MM.1S (cell line): Measurements from ENCODE around the gene SERAC1.

Experiments used
- DNase-seq: peaks from one replicate; pipeline ENCODE4 v3.0.0-alpha.2; 2015
- H2AFZ ChIP-seq: fragments of 300-600 bp; sonication (generic); 2 replicates; pipeline ENCODE4 v1.6.0; 2016; ENCODE audit warnings: antibody characterized with exemption, low read length
- H3F3A ChIP-seq: fragments of 300-600 bp; sonication (generic); 2 replicates; pipeline ENCODE4 v1.6.1; 2016; ENCODE audit warnings: mild to moderate bottlenecking, antibody characterized with exemption, low read length, moderate library complexity, mixed read lengths; ENCODE audit not compliant: insufficient read depth
- H3K27ac ChIP-seq: fragments of 300-600 bp; sonication (generic); 2 replicates; pipeline ENCODE4 v1.5.1; 2016; ENCODE audit warnings: mild to moderate bottlenecking, low read length
- H3K27me3 ChIP-seq: fragments of 300-600 bp; sonication (generic); replicated peaks from 2 replicates; pipeline ENCODE4 v1.6.0; 2016; ENCODE audit warnings: low read length; ENCODE audit not compliant: insufficient read depth
- H3K36me3 ChIP-seq: fragments of 300-600 bp; sonication (generic); replicated peaks from 2 replicates; pipeline ENCODE4 v1.6.1; 2016; ENCODE audit warnings: mild to moderate bottlenecking, low read length, mixed read lengths; ENCODE audit not compliant: insufficient read depth
- H3K4me1 ChIP-seq: fragments of 300-600 bp; sonication (generic); 2 replicates; pipeline ENCODE4 v1.6.1; 2016; ENCODE audit warnings: low read length, mixed read lengths
- H3K4me2 ChIP-seq: fragments of 300-600 bp; sonication (generic); 2 replicates; pipeline ENCODE4 v1.6.0; 2016; ENCODE audit warnings: low read depth, low read length
- H3K4me3 ChIP-seq: fragments of 300-600 bp; sonication (generic); 2 replicates; pipeline ENCODE4 v1.5.1; 2016; ENCODE audit warnings: low read length, mixed read lengths
- H3K79me2 ChIP-seq: fragments of 300-600 bp; sonication (generic); 2 replicates; pipeline ENCODE4 v1.6.1; 2016; ENCODE audit warnings: mixed run types, low read length, mixed read lengths
- H3K9ac ChIP-seq: fragments of 300-600 bp; sonication (generic); 2 replicates; pipeline ENCODE4 v1.6.1; 2016; ENCODE audit warnings: low read length, mixed read lengths
- H3K9me2 ChIP-seq: fragments of 300-600 bp; sonication (generic); replicated peaks from 2 replicates; pipeline ENCODE4 v1.6.1; 2016; ENCODE audit warnings: mild to moderate bottlenecking, low read length, mixed read lengths; ENCODE audit not compliant: insufficient read depth
- H3K9me3 ChIP-seq: fragments of 300-600 bp; sonication (generic); replicated peaks from 2 replicates; pipeline ENCODE4 v1.6.1; 2016; ENCODE audit warnings: mild to moderate bottlenecking, low read length, mixed read lengths; ENCODE audit not compliant: insufficient read depth
- H4K20me1 ChIP-seq: fragments of 300-600 bp; sonication (generic); 2 replicates; pipeline ENCODE4 v1.6.1; 2016; ENCODE audit warnings: mild to moderate bottlenecking, low read length, moderate library complexity, mixed read lengths; ENCODE audit not compliant: insufficient read depth
- EZH2 ChIP-seq: fragments of 300-600 bp; sonication (generic); optimal IDR thresholded peaks from 2 replicates; pipeline ENCODE3; 2017; ENCODE audit warnings: low read depth, mild to moderate bottlenecking, antibody characterized with exemption, low read length, mixed read lengths
- EZH2phosphoT487 ChIP-seq: fragments of 300-600 bp; sonication (generic); IDR thresholded peaks from 2 replicates; pipeline ENCODE4 v1.6.1; 2018; ENCODE audit warnings: antibody characterized with exemption, low read length
- TF ChIP-seq, protein P1 (sequence below): fragments of 300-600 bp; sonication (generic); IDR thresholded peaks from 2 replicates; pipeline ENCODE4 v1.5.1; 2016; ENCODE audit warnings: antibody characterized with exemption, low read length, mixed read lengths

SERAC1 gene

DNA sequence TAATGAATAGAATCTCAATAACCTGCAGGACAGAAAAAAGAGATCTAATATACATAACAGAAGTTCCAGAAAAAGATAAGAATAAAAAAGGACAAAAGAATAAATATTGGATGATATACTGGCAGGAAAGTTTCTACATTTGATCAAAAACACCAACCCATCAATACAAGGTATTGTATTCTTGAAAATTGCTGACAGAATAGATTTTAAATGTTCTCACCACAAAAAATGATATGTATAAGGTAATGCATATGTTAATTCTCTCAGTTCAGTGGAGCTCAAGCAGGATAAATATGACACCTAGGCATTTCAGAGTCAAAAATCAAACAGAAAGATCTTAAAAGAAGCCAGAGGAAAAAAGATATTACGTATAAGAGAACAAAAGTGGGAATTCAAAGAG is 43.8 kb downstream of the SERAC1 start:
- no peak overlapping the region for H3K4me3 ChIP-seq
- no peak for DNase-seq
- no peaks in the 10 kb centered on the region for H3K9me3 ChIP-seq
- no peaks in the 10 kb centered on the region for H3K79me2 ChIP-seq
- no peaks in the 10 kb centered on the region for H3K27me3 ChIP-seq
- H3K4me1 ChIP-seq = no peaks in the 10 kb centered on the region
- H3K4me2 ChIP-seq = no peak overlapping the region
- no peak overlapping the region for H3K27ac ChIP-seq
- H3K9ac ChIP-seq = no peak overlapping the region
- no peak for TF ChIP-seq EZH2phosphoT487
- H4K20me1 ChIP-seq = no peaks in the 10 kb centered on the region
- H3F3A ChIP-seq = no peaks in the 10 kb centered on the region
- no peaks in the 10 kb centered on the region for H3K36me3 ChIP-seq
- no peak overlapping the region for H2AFZ ChIP-seq
- H3K9me2 ChIP-seq = no peaks in the 10 kb centered on the region

DNA sequence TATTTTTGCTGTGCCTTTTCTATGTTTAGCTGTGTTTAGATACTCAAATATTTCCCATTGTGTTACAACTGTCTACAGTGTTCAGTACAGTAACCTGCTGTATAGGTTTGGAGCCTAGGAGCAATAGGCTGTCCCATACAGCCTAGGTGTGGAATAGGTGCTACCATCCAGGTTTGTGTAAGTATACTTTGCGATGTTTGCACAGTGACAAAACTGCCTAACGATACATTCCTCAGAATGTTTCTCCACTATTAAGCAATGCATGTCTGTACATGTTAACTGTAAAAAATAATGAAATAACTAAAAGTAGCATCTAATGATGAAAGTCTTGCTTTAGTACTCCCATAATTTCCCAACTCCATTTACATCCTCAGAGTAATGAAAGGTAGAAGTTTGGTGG is 46.0 kb downstream of the SERAC1 start:
- no peak for TF ChIP-seq EZH2phosphoT487
- no peak for DNase-seq

DNA sequence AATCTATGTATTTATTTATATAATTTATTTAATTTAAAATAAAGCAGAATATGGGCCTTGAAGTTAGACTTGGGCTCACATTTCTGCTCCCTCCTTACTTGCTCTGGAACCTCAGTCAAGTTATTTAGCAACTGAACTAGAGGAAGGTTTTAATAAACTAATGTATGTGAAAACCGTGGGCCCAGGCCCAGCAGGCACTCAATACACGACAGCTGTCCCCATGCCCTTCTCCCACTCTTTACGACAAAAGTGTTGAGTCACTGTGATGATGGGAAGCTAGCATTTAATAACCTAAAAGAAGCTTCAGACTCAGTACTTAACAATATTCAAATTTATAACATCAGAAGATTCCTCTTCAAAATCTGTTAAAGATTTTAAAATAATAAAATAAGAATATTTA is 46.7 kb downstream of the SERAC1 start:
- DNase-seq = no peak
- H3K79me2 ChIP-seq = no peaks in the 10 kb centered on the region
- no peaks in the 10 kb centered on the region for H4K20me1 ChIP-seq
- no peaks in the 10 kb centered on the region for H3K9me2 ChIP-seq
- no peak for TF ChIP-seq EZH2phosphoT487
- no peak for TF ChIP-seq EZH2
- TF ChIP-seq, protein P1, sequence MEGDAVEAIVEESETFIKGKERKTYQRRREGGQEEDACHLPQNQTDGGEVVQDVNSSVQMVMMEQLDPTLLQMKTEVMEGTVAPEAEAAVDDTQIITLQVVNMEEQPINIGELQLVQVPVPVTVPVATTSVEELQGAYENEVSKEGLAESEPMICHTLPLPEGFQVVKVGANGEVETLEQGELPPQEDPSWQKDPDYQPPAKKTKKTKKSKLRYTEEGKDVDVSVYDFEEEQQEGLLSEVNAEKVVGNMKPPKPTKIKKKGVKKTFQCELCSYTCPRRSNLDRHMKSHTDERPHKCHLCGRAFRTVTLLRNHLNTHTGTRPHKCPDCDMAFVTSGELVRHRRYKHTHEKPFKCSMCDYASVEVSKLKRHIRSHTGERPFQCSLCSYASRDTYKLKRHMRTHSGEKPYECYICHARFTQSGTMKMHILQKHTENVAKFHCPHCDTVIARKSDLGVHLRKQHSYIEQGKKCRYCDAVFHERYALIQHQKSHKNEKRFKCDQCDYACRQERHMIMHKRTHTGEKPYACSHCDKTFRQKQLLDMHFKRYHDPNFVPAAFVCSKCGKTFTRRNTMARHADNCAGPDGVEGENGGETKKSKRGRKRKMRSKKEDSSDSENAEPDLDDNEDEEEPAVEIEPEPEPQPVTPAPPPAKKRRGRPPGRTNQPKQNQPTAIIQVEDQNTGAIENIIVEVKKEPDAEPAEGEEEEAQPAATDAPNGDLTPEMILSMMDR = no peak
- H3K9ac ChIP-seq = no peak overlapping the region
- H3K27ac ChIP-seq = no peak overlapping the region
- H3K9me3 ChIP-seq = no peaks in the 10 kb centered on the region
- H3K27me3 ChIP-seq = no peaks in the 10 kb centered on the region
- H3K36me3 ChIP-seq = no peaks in the 10 kb centered on the region
- no peak overlapping the region for H3K4me3 ChIP-seq
- no peaks in the 10 kb centered on the region for H3F3A ChIP-seq
- no peak overlapping the region for H2AFZ ChIP-seq
- H3K4me2 ChIP-seq = no peak overlapping the region
- no peaks in the 10 kb centered on the region for H3K4me1 ChIP-seq

More for the DNA sequence above, 46.0 kb downstream of the SERAC1 start:
- Histone ChIP-seq H2AFZ (no peak overlapping the region), H3K9me2 (no peaks in the 10 kb centered on the region), H4K20me1 (no peaks in the 10 kb centered on the region), H3K27ac (no peak overlapping the region), H3K27me3 (no peaks in the 10 kb centered on the region), H3K9me3 (no peaks in the 10 kb centered on the region), H3K79me2 (no peaks in the 10 kb centered on the region), H3K9ac (no peak overlapping the region), H3K4me2 (no peak overlapping the region), H3K4me3 (no peak overlapping the region), H3K36me3 (no peaks in the 10 kb centered on the region), H3K4me1 (no peaks in the 10 kb centered on the region), H3F3A (no peaks in the 10 kb centered on the region)

DNA sequence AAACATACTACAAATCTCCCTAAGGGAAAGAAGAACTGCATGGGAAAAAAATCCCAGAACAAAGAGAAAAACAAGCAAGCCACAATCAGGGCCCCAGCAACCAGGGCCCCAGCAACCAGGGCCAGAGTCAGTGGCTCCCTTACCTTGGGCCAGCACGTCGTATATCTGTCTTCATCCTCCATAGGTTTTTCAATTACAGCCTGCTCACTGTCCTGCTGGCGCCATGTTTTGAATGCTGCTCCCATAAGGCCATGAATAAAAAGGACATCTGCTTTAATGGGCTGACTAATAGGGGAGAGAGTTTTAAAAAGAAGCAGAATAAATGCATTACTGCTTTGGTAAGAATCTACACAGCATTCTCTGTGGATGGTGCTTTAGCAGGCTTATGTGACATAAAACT is 49.2 kb downstream of the SERAC1 start:
- DNase-seq = no peak
- no peaks in the 10 kb centered on the region for H3K9me3 ChIP-seq
- no peaks in the 10 kb centered on the region for H3K79me2 ChIP-seq
- H3K4me2 ChIP-seq = no peak overlapping the region
- H3K36me3 ChIP-seq = no peaks in the 10 kb centered on the region
- no peak for TF ChIP-seq EZH2
- TF ChIP-seq, protein P1 = no peak
- no peak for TF ChIP-seq EZH2phosphoT487
- no peaks in the 10 kb centered on the region for H3K9me2 ChIP-seq
- no peaks in the 10 kb centered on the region for H3K4me1 ChIP-seq
- no peaks in the 10 kb centered on the region for H4K20me1 ChIP-seq
- no peak overlapping the region for H2AFZ ChIP-seq
- no peak overlapping the region for H3K27ac ChIP-seq
- no peak overlapping the region for H3K9ac ChIP-seq
- H3K4me3 ChIP-seq = no peak overlapping the region
- no peaks in the 10 kb centered on the region for H3K27me3 ChIP-seq
- no peaks in the 10 kb centered on the region for H3F3A ChIP-seq
